Kidney (tissue), 14 donors: ENCODE data around the gene TRAPPC12. TPM values are rescaled to one million over a fixed set of nuclear protein-coding genes. Genes with fewer than 3 reads are reported as not detected.
"Not testable (repeated sequence)": the region's sequence is repeated elsewhere in the genome, so short reads cannot be mapped to it uniquely, and the experiment has no call there.

Experiments used
- DNase-seq, 5 donors: peaks; one replicate each; pipeline ENCODE4 v3.0.0-alpha.2; 2013 to 2020
- FAIRE-seq: peaks from 2 replicates; lab custom pipeline; 2012; peaks lifted over from hg19 to GRCh38; lab: Jason Lieb, UNC
- H3K27ac ChIP-seq, 2 donors: one replicate each; pipeline ENCODE4 v1.7.0; 2013; ENCODE audit warnings: low read depth in 2 of 2, low read length in 2 of 2, inconsistent platforms in 1 of 2
- H3K27me3 ChIP-seq: one replicate; pipeline ENCODE4 v1.7.1; 2013; ENCODE audit warnings: low read length, inconsistent platforms; ENCODE audit not compliant: control insufficient read depth, insufficient read depth
- H3K36me3 ChIP-seq, 3 donors: one replicate each; pipeline versions ENCODE4 v1.7.0 to v1.7.1; 2013; ENCODE audit warnings: low read length in 3 of 3, control low read depth in 1 of 3, inconsistent platforms in 1 of 3; ENCODE audit not compliant: insufficient read depth in 3 of 3, control insufficient read depth in 2 of 3
- H3K4me1 ChIP-seq, 3 donors: one replicate each; pipeline versions ENCODE4 v1.7.0 to v1.7.1; 2013; ENCODE audit warnings: low read length in 3 of 3, inconsistent platforms in 1 of 3, low read depth in 1 of 3; ENCODE audit not compliant: control insufficient read depth in 2 of 3, insufficient read depth in 2 of 3
- H3K4me3 ChIP-seq, 3 donors: one replicate each; pipeline versions ENCODE4 v1.7.0 to v1.8.1; 2013; ENCODE audit warnings: low read length in 3 of 3, control low read depth in 1 of 3, inconsistent platforms in 1 of 3
- H3K9ac ChIP-seq, 3 donors: one replicate each; pipeline versions ENCODE4 v1.7.0 to v1.7.1; 2013; ENCODE audit warnings: low read length in 3 of 3, control low read depth in 1 of 3, inconsistent platforms in 1 of 3
- H3K9me3 ChIP-seq, 3 donors: one replicate each; pipeline versions ENCODE4 v1.7.0 to v1.7.1; 2013; ENCODE audit warnings: low read length in 3 of 3, control low read depth in 1 of 3, inconsistent platforms in 1 of 3; ENCODE audit not compliant: control insufficient read depth in 2 of 3, insufficient read depth in 1 of 3
- intact Hi-C: fragments of 100-400 bp; cut with DNase I; formaldehyde crosslinking; loops from one replicate; pipeline ENCODE4 v1.11.1; 2022
- polyA plus RNA-seq: library from polyadenylated mRNA; stranded (reverse); fragments of 350-450 nt; fragmentation: Illumina TruSeq; extraction: RNeasy Lipid Tissue Mini Kit (QIAGEN cat#74804); gene quantifications from one replicate; pipeline ENCODE4 v1.2.3, GENCODE V29; 2014; ENCODE audit warnings: low read depth, low replicate concordance; ENCODE audit not compliant: insufficient read depth
- total RNA-seq: library from RNA; stranded (reverse); fragmentation: NEBNext Ultra II Directional; extraction: Animal tissue kit (Norgen Biotek cat#: 25700); gene quantifications from one replicate; pipeline ENCODE4 v1.2.1, GENCODE V29; 2021
- TF ChIP-seq, protein P1 (sequence below): IDR thresholded peaks from 3 replicates; pipeline ENCODE4 v1.5.1; 2012; ENCODE audit warnings: mild to moderate bottlenecking, moderate library complexity, borderline replicate concordance; ENCODE audit not compliant: insufficient read depth; ENCODE audit errors: extremely low read depth
- donor health status: control.
- donor health status: control.
- donor health status: control.
- donor health status: control.
- donor health status: control.
- donor health status: DM: yes; HTN: yes; CAD: no.
- donor health status: Normal renal cell carcinoma (clear cell type).

TRAPPC12 gene
- total and polyA plus RNA-seq, 2 donors from 2014 or later: 81.6 to 104 TPM

DNA sequence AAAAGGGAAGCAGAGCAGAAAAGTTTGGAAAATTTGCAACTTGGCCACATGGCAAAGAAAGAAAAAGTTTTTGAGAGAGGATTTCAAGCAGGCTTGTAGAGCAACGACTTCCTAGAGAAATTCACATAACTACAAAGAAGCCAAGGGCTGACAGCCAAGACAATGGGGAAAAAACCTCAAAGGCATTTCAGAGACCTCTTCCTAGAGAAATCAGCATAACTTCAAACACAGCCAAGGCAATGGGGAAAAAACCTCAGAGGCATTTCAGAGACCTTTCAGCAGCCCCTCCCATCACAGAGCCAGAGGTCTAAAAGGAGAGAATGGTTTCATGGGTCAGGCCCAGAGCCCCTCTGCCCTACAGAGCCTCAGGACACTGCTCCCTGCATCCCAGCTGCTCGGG is 132.6 kb downstream of the TRAPPC12 start:
- H3K36me3 ChIP-seq: peaks cover 4 to 28% (median 17%) of the 10 kb centered on the region in 3 donors
- no peak for FAIRE-seq

DNA sequence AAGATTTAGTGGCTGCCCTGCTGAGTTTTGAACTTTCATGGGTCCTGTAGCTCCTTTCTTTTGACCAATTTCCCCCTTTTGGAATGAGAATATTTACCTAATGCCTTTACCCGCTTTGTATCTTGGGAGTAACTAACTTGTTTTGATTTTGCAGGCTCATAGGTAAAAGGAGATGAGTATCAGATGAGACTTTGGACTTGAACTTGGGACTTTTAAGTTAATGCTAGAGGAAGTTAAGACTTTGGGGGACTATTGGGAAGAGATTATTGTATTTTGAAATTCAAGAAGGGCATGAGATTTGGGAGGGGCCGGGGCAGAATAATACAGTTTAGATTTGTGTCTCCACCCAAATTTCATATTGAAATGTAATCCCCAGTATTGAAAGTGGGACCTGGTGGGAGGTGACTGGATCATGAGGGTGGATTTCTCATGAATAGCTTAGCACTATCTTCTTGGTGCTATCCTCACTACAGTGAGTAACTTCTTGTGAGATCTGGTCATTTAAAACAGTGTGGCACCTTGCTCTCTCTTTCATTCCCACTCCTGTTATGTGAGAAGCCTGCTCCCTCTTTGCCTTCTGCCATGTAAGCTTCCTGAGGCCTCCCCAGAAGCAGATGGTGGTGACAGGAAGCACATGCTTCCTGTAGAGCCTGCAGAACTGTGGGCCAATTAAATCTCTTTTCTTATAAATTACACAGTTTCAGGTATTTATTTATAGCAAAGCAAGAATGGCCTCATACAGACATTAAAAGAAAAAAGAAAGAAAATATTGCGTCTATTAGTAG is 133.7 kb downstream of the TRAPPC12 start:
- Histone ChIP-seq H3K27ac (no peak overlapping the region), H3K4me1 (peaks cover 0 to 3% (median 0%) of the 10 kb centered on the region in 3 donors), H3K36me3 (peaks cover 4 to 28% (median 17%) of the 10 kb centered on the region in 3 donors), H3K27me3 (no peaks in the 10 kb centered on the region), H3K9me3 (no peaks in the 10 kb centered on the region), H3K4me3 (no peak overlapping the region), H3K9ac (no peak overlapping the region)
- FAIRE-seq (no peak), DNase-seq (no peak)
- TF ChIP-seq, protein P1, sequence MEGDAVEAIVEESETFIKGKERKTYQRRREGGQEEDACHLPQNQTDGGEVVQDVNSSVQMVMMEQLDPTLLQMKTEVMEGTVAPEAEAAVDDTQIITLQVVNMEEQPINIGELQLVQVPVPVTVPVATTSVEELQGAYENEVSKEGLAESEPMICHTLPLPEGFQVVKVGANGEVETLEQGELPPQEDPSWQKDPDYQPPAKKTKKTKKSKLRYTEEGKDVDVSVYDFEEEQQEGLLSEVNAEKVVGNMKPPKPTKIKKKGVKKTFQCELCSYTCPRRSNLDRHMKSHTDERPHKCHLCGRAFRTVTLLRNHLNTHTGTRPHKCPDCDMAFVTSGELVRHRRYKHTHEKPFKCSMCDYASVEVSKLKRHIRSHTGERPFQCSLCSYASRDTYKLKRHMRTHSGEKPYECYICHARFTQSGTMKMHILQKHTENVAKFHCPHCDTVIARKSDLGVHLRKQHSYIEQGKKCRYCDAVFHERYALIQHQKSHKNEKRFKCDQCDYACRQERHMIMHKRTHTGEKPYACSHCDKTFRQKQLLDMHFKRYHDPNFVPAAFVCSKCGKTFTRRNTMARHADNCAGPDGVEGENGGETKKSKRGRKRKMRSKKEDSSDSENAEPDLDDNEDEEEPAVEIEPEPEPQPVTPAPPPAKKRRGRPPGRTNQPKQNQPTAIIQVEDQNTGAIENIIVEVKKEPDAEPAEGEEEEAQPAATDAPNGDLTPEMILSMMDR: no peak
- intact Hi-C loops: no loop called here

More for the DNA sequence above, 132.6 kb downstream of the TRAPPC12 start:
- intact Hi-C loops: no loop called here
- no peak for DNase-seq
- Histone ChIP-seq H3K4me1 (no peaks in the 10 kb centered on the region), H3K4me3 (no peak overlapping the region), H3K27ac (no peak overlapping the region), H3K9me3 (no peaks in the 10 kb centered on the region), H3K27me3 (no peaks in the 10 kb centered on the region), H3K9ac (no peak overlapping the region)
- TF ChIP-seq, protein P1: no peak

DNA sequence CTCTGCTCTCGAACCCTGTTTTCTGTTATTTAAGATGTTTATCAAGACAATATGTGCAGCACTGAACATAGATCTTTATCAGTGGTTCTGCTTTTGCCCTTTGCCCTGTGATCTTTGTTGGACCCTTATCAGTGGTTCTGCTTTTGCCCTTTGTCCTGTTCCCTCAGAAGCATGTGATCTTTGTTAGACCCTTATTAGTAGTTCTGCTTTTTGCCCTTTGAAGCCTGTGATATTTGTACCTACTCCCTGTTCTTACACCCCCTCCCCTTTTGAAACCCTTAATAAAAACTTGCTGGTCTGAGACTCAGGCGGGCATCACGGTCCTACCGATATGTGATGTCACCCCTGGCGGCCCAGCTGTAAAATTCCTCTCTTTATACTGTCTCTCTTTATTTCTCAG is 135.9 kb downstream of the TRAPPC12 start:
- H3K4me3 ChIP-seq, DNase-seq, FAIRE-seq, H3K9me3 ChIP-seq, intact Hi-C loops, H3K27me3 ChIP-seq, H3K9ac ChIP-seq, H3K27ac ChIP-seq: not testable (repeated sequence)
- H3K36me3 ChIP-seq: peaks cover 4 to 27% (median 17%) of the 10 kb centered on the region in 3 donors
- peaks cover 0 to 13% (median 0%) of the 10 kb centered on the region in 3 donors for H3K4me1 ChIP-seq

DNA sequence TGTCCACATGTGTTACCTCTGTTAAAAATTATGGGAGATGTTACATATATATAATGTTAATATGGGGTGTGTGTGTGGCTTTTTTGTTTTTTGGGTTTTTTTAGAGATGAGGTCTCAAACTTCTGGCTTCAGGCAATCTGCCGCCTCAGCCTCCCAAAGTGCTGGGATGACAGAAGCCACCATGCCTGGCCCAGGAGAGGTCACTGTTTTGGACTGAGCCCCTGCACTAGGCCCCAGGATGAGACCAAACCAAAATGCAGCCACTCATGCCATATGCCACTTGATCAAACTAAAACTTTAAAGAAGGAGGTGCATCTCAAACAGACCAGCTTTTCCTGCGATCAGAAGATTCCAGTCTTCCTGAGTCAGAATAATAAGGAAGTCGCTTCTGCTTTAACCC is 137.3 kb downstream of the TRAPPC12 start:
- H3K9me3 ChIP-seq: no peaks in the 10 kb centered on the region
- TF ChIP-seq, protein P1: no peak
- H3K4me3 ChIP-seq: no peak overlapping the region
- peaks cover 0 to 20% (median 0%) of the 10 kb centered on the region in 3 donors for H3K4me1 ChIP-seq
- DNase-seq (no peak), FAIRE-seq (no peak)
- H3K36me3 ChIP-seq: peaks cover 2 to 14% (median 10%) of the 10 kb centered on the region in 3 donors
- H3K9ac ChIP-seq: no peak overlapping the region
- intact Hi-C loops: no loop called here
- no peak overlapping the region for H3K27ac ChIP-seq
- H3K27me3 ChIP-seq: no peaks in the 10 kb centered on the region
